SU-DHL-6 (cell line): ENCODE measurements around the gene HHEX.

Source experiments
- H2AFZ ChIP-seq: fragments of 200-600 bp; sonication (generic); 2 replicates; pipeline ENCODE4 v1.6.1; 2014; ENCODE audit warnings: low read depth, mild to moderate bottlenecking, moderate library complexity, mixed read lengths, antibody characterized with exemption, low read length; ENCODE audit not compliant: severe bottlenecking
- H3F3A ChIP-seq: fragments of 200-600 bp; shearing (Covaris generic); 2 replicates; pipeline ENCODE4 v1.6.0; 2016; ENCODE audit warnings: antibody characterized with exemption, mild to moderate bottlenecking; ENCODE audit not compliant: insufficient read depth
- H3K27ac ChIP-seq: fragments of 200-600 bp; sonication (generic); 2 replicates; pipeline ENCODE4 v1.5.1; 2016; ENCODE audit warnings: low read depth, mild to moderate bottlenecking, low read length, moderate library complexity, mixed read lengths
- H3K27me3 ChIP-seq: fragments of 200-600 bp; sonication (generic), shearing (Covaris generic); 2 replicates; pipeline ENCODE4 v1.6.0; 2014; ENCODE audit warnings: mild to moderate bottlenecking, low read length
- H3K36me3 ChIP-seq: fragments of 200-600 bp; sonication (generic); 2 replicates; pipeline ENCODE4 v1.6.1; 2014; ENCODE audit warnings: mild to moderate bottlenecking, low read length, mixed read lengths
- H3K4me2 ChIP-seq: fragments of 300-600, 200-600 bp; shearing (Covaris generic), sonication (generic); 2 replicates; pipeline ENCODE4 v1.6.0; 2014; ENCODE audit warnings: low read length, low read depth, mild to moderate bottlenecking; ENCODE audit not compliant: poor library complexity, severe bottlenecking
- H3K4me3 ChIP-seq: fragments of 200-600 bp; sonication (generic); 2 replicates; pipeline ENCODE4 v1.5.1; 2014; ENCODE audit warnings: antibody characterized with exemption, low read length, mild to moderate bottlenecking, mixed read lengths; ENCODE audit not compliant: insufficient read depth, poor library complexity, severe bottlenecking
- H3K79me2 ChIP-seq: fragments of 200-600 bp; sonication (generic); 2 replicates; pipeline ENCODE4 v1.6.1; 2014; ENCODE audit warnings: mild to moderate bottlenecking, low read length, moderate library complexity; ENCODE audit not compliant: insufficient read depth
- H3K9ac ChIP-seq: fragments of 200-600 bp; sonication (generic); 2 replicates; pipeline ENCODE4 v1.7.0; 2014; ENCODE audit warnings: mild to moderate bottlenecking, low read length
- H3K9me2 ChIP-seq: fragments of 200-600 bp; sonication (generic); replicated peaks from 2 replicates; pipeline ENCODE4 v1.6.1; 2014; ENCODE audit warnings: low read length; ENCODE audit not compliant: insufficient read depth
- H3K9me3 ChIP-seq: fragments of 200-600 bp; sonication (generic); 2 replicates; pipeline ENCODE4 v1.6.1; 2014; ENCODE audit warnings: low read length, mixed read lengths; ENCODE audit not compliant: insufficient read depth
- H4K20me1 ChIP-seq: fragments of 200-600 bp; sonication (generic); 2 replicates; pipeline ENCODE4 v1.6.1; 2014; ENCODE audit warnings: low read depth, mild to moderate bottlenecking, antibody characterized with exemption, low read length, moderate library complexity, mixed read lengths
- CTCF ChIP-seq: fragments of 200-600 bp; sonication (generic); IDR thresholded peaks from one replicate; pipeline ENCODE4 v1.5.1; 2017; ENCODE audit warnings: antibody characterized with exemption, mild to moderate bottlenecking, low read length, moderate library complexity; ENCODE audit not compliant: insufficient read depth, poor library complexity, severe bottlenecking
- EZH2phosphoT487 ChIP-seq: fragments of 200-600 bp; sonication (generic), shearing (Covaris generic); conservative IDR thresholded peaks from 2 replicates; pipeline ENCODE4 v1.6.1; 2018; ENCODE audit warnings: mild to moderate bottlenecking, antibody characterized with exemption, low read length, moderate library complexity, mixed read lengths

The HHEX gene

GRCh38 chr10:92714152-92714845 is 24.5 kb downstream of the HHEX start:
- no peak overlapping the region for H3K27ac ChIP-seq
- peaks cover 15% of the 10 kb centered on the region; the same call in 1 of the 2 replicates for H3K9me3 ChIP-seq
- no peak overlapping the region for H3K9ac ChIP-seq
- TF ChIP-seq CTCF (no peak), EZH2phosphoT487 (no peak)
- H3K4me3 ChIP-seq: no peak overlapping the region
- H3K27me3 ChIP-seq: no peaks in the 10 kb centered on the region
- no peaks in the 10 kb centered on the region for H3K9me2 ChIP-seq
- H4K20me1 ChIP-seq: no peaks in the 10 kb centered on the region
- no peak overlapping the region for H3K4me2 ChIP-seq
- no peak overlapping the region for H2AFZ ChIP-seq
- H3K79me2 ChIP-seq: no peaks in the 10 kb centered on the region
- peaks cover 14% of the 10 kb centered on the region for H3F3A ChIP-seq
- no peaks in the 10 kb centered on the region for H3K36me3 ChIP-seq

GRCh38 chr10:92714872-92715271 is 25.1 kb downstream of the HHEX start:
- Histone ChIP-seq H3K27ac (no peak overlapping the region), H3K36me3 (no peaks in the 10 kb centered on the region), H3F3A (peaks cover 14% of the 10 kb centered on the region), H3K4me2 (no peak overlapping the region), H3K9me3 (peaks cover 15% of the 10 kb centered on the region; the same call in 1 of the 2 replicates), H3K27me3 (no peaks in the 10 kb centered on the region), H3K9me2 (no peaks in the 10 kb centered on the region), H3K9ac (no peak overlapping the region), H2AFZ (no peak overlapping the region), H3K79me2 (no peaks in the 10 kb centered on the region), H4K20me1 (no peaks in the 10 kb centered on the region), H3K4me3 (no peak overlapping the region)
- TF ChIP-seq EZH2phosphoT487 (no peak), CTCF (no peak)

- no peak for TF ChIP-seq CTCF
- no peak for TF ChIP-seq EZH2phosphoT487
- H2AFZ ChIP-seq: no peak overlapping the region
- H3K9me3 ChIP-seq: no peaks in the 10 kb centered on the region
- no peaks in the 10 kb centered on the region for H3K9me2 ChIP-seq
- H3K27me3 ChIP-seq: no peaks in the 10 kb centered on the region
- no peak overlapping the region for H3K27ac ChIP-seq
- no peak overlapping the region for H3K9ac ChIP-seq
- H3K4me3 ChIP-seq: no peak overlapping the region
- no peaks in the 10 kb centered on the region for H3F3A ChIP-seq
- no peak overlapping the region for H3K4me2 ChIP-seq
- no peaks in the 10 kb centered on the region for H3K36me3 ChIP-seq
- H3K79me2 ChIP-seq: no peaks in the 10 kb centered on the region
- no peaks in the 10 kb centered on the region for H4K20me1 ChIP-seq
Measured at GRCh38 chr10:92719991-92720830, 30.5 kb downstream of the HHEX start.
